ENCODE measurements around the gene FAM89A.

GRCh38 chr1:231070758-231071444, 30.8 kb upstream of the FAM89A start:
- TF ChIP-seq POLR2A (IDR thresholded peaks at IDR 0.05; ENCODE audit: low read depth, low read length) (no peak), CTCF (IDR thresholded peaks at IDR 0.05; ENCODE audit: extremely low read depth in 1 of 2, insufficient read depth in 1 of 2, low read depth in 1 of 2, low read length in 2 of 2) (no peak), JUN (IDR thresholded peaks at IDR 0.05; ENCODE audit: borderline replicate concordance, insufficient read depth, insufficient read length, low read depth) (peak; percentile 51), EZH2 (IDR thresholded peaks at IDR 0.05; ENCODE audit: borderline replicate concordance, low read depth, low read length, severe bottlenecking) (no peak), GATA2 (IDR thresholded peaks at IDR 0.05; ENCODE audit: insufficient read depth, insufficient read length, low read depth, low read length) (peak; percentile 24), MYC (IDR thresholded peaks at IDR 0.05; ENCODE audit: low read depth, low read length) (no peak), POLR2AphosphoS5 (IDR thresholded peaks at IDR 0.05; ENCODE audit: insufficient read depth, low read depth, low read length) (no peak)

Measured in endothelial cell of umbilical vein (primary cell).